Neutrophil (primary cell): Measurements from ENCODE around the gene CAPN15.

Experiments
- H3K27ac ChIP-seq: fragments of 200-600 bp; sonication (generic); 2 replicates; pipeline ENCODE4 v1.5.1; 2016; ENCODE audit warnings: mild to moderate bottlenecking, moderate library complexity
- H3K27me3 ChIP-seq: fragments of 200-600 bp; sonication (generic); 2 replicates; pipeline ENCODE4 v1.6.0; 2016; ENCODE audit warnings: mild to moderate bottlenecking
- H3K36me3 ChIP-seq: fragments of 200-600 bp; sonication (generic); 2 replicates; pipeline ENCODE4 v1.5.1; 2017
- H3K4me1 ChIP-seq, 2 experiments: fragments of 200-600 bp in 1 of 2; sonication (generic) in 1 of 2; 1 replicate in 1 of 2; 2 replicates in 1 of 2; pipeline versions ENCODE4 v1.5.1 to v1.6.1; 2013 to 2016; ENCODE audit warnings: low read depth in 1 of 2, low read length in 1 of 2, mild to moderate bottlenecking in 1 of 2, moderate library complexity in 1 of 2; ENCODE audit not compliant: control insufficient read depth in 1 of 2, insufficient read depth in 1 of 2
- H3K4me3 ChIP-seq, 2 experiments: fragments of 200-600 bp in 1 of 2; sonication (generic) in 1 of 2; 1 replicate in 1 of 2; 2 replicates in 1 of 2; pipeline ENCODE4 v1.5.1; 2013 to 2016; ENCODE audit warnings: low read depth in 1 of 2, low read length in 1 of 2, mild to moderate bottlenecking in 1 of 2, moderate library complexity in 1 of 2
- H3K9me3 ChIP-seq: fragments of 200-600 bp; sonication (generic); 2 replicates; pipeline ENCODE4 v1.5.1; 2016
- CTCF ChIP-seq: fragments of 200-600 bp; sonication (generic); IDR thresholded peaks from 2 replicates; pipeline ENCODE4 v1.5.1; 2016; ENCODE audit warnings: antibody characterized with exemption

Gene CAPN15

GRCh38 chr16:585351-585750, 57.8 kb downstream of the CAPN15 start:
- Histone ChIP-seq H3K9me3 (no peaks in the 10 kb centered on the region), H3K4me3 (no peak overlapping the region), H3K27me3 (peaks cover 12% of the 10 kb centered on the region), H3K4me1 (peaks cover 14 to 17% of the 10 kb centered on the region in 2 experiments), H3K36me3 (peaks cover 13% of the 10 kb centered on the region), H3K27ac (no peak overlapping the region)
- no peak for TF ChIP-seq CTCF

DNA sequence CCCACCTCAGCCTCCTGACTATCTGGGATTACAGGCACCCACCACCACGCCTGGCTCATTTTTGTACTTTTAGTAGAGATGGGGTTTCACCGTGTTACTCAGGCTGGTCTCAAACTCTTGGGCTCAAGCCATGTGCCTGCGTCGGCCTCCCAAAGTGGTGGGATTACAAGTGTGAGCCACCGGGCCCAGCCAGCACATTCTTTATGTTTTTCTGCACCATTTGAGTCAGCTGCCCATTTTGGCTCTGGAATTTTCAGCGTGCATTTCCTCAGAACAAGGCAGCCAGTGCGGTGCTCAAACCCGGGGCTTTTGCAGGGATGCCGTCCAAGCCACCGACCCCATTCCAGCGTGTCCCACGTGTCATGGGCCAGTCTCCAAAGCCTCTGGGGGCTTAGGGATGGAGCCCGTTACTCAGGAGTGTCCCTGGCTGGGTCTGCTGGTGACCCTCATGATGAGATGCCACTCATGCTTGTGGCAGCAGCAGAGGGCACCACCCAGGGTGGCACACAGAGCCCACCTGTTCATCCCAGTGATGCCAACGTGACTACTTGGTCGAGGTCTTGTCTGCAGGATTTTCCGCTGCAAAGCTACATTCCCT, 58.6 kb downstream of the CAPN15 start:
- Histone ChIP-seq H3K36me3 (peaks cover 10% of the 10 kb centered on the region), H3K4me3 (no peak overlapping the region), H3K27ac (no peak overlapping the region), H3K9me3 (no peaks in the 10 kb centered on the region), H3K4me1 (peaks cover 22 to 25% of the 10 kb centered on the region in 2 experiments), H3K27me3 (peaks cover 12% of the 10 kb centered on the region)
- TF ChIP-seq CTCF = no peak

DNA sequence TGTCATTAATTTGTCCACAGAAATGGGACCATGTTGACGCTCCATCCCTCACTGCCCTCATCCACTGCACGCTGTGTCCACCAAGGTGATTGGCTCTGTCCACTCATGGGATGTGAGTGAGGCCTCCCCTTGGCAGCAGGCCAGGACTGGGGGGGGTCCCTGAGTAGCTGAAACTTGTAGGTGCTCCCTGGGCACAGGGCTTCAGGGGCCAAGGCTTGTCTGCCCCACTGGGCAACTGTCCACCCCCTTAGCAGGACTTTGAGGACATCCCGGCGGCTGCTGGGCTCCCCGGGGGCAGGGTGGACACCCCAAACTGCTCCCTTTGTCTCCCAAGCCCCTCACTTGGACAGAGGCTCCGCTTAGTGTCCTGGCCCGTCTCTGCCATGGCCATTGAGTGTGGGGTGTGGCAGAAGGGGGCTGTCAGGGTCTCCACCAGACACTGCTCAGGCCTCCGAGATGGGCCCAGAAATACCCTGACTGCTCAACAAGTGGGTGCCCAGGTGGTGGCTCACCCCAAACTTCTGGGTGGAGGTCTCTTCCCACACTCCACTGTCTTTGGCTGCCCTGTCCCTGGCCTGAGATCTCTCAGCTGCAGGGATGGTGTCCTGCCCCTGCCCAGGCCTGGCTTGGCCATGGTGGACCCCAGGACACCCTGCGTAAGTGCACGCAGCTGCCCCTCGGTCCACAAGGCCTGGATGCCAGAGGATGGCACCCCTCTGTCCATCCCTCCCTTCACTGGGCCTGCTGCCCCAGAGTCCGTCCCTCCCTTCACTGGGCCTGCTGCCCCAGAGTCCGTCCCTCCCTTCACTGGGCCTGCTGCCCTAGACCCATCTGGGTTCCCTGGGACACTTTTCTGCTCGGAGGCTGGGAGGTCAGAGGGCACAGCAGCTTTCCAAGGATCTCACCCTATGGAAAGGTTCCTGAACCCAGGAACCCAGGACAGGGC, 59.4 kb downstream of the CAPN15 start:
- Histone ChIP-seq H3K4me3 (no peak overlapping the region), H3K9me3 (no peaks in the 10 kb centered on the region), H3K4me1 (peaks cover 30 to 33% of the 10 kb centered on the region in 2 experiments), H3K27me3 (peaks cover 12% of the 10 kb centered on the region), H3K36me3 (peaks cover 10% of the 10 kb centered on the region), H3K27ac (no peak overlapping the region)
- no peak for TF ChIP-seq CTCF

- no peaks in the 10 kb centered on the region for H3K9me3 ChIP-seq
- H3K4me1 ChIP-seq = peaks cover 47 to 49% of the 10 kb centered on the region in 2 experiments
- TF ChIP-seq CTCF = no peak
- peak overlapping the region; percentile 96 for H3K27ac ChIP-seq
- H3K27me3 ChIP-seq = peaks cover 12% of the 10 kb centered on the region
- peaks cover under 1% of the 10 kb centered on the region for H3K36me3 ChIP-seq
- H3K4me3 ChIP-seq = peak overlapping the region; percentile 79 to 99
Measured at GRCh38 chr16:588639-588888, 61.1 kb downstream of the CAPN15 start.

GRCh38 chr16:588889-589657, 61.6 kb downstream of the CAPN15 start:
- Histone ChIP-seq H3K4me3 (peak overlapping the region; percentile 79 to 99), H3K36me3 (no peaks in the 10 kb centered on the region), H3K4me1 (peaks cover 52 to 54% of the 10 kb centered on the region in 2 experiments), H3K27me3 (peaks cover 12% of the 10 kb centered on the region), H3K27ac (peak overlapping the region; percentile 96), H3K9me3 (no peaks in the 10 kb centered on the region)
- peak; percentile 32 for TF ChIP-seq CTCF
